ENCODE measurements around the gene GREM2. TPM values are rescaled to one million over a fixed set of nuclear protein-coding genes. Genes with fewer than 3 reads are reported as not detected.

The GREM2 gene
- total RNA-seq, 1 experiment from 2014 or later = 0.03 TPM

DNA sequence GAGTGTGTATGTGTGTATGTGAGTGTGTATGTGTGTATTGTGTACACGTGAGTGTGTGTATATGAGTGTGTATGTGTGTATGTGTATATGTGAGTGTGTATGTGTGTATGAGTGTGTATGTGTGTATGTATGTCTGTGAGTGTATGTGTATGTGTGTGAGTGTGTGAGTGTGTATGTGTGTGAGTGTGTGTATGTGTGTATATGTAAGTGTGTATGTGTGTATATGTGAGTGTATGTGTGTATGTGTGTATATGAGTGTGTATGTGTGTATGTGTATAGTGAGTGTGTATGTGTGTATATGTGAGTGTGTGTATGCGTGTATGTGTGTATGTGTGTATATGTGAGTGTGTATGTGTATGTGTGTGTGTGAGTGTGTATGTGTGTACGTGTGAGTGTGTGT lies 49.2 kb downstream of the GREM2 start:
- Histone ChIP-seq H3K9me3 (replicated peaks) (no peaks in the 10 kb centered on the region), H3K4me1 (replicated peaks) (no peaks in the 10 kb centered on the region), H3K4me3 (no peak overlapping the region), H3K27me3 (replicated peaks) (peaks cover 12% of the 10 kb centered on the region), H3K27ac (no peak overlapping the region), H3K36me3 (no peaks in the 10 kb centered on the region)
- DNase-seq (ENCODE audit: low read depth in 1 of 2, low spot score in 2 of 2) = no peak

DNA sequence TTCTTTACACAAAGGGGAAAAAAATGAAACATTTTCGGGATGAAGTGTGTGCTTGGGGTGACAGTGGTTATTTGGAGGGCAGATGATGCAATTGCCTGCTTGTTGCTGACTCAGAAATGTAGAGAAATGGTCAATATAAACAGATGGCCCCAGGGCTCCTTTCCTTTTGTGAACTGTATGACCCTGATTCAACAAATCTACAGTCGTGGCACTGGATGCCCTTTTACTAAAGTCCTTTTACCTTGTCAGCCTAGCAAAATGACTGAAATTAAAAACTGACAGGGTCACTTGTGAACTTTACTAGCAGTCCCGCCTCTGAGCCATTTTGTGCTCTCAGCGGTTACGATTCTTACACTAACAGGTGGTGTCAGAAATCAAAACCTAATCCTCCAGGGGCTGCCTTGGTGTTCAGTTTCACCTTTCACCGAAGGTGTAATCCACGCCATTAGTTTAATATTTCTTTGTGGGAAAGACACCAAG lies 49.8 kb downstream of the GREM2 start:
- H3K9me3 ChIP-seq (replicated peaks) = no peaks in the 10 kb centered on the region
- no peaks in the 10 kb centered on the region for H3K4me1 ChIP-seq (replicated peaks)
- no peaks in the 10 kb centered on the region for H3K36me3 ChIP-seq
- H3K27ac ChIP-seq = no peak overlapping the region
- no peak overlapping the region for H3K4me3 ChIP-seq
- H3K27me3 ChIP-seq (replicated peaks) = peaks cover 10% of the 10 kb centered on the region
- DNase-seq (ENCODE audit: low read depth in 1 of 2, low spot score in 2 of 2) = no peak

DNA sequence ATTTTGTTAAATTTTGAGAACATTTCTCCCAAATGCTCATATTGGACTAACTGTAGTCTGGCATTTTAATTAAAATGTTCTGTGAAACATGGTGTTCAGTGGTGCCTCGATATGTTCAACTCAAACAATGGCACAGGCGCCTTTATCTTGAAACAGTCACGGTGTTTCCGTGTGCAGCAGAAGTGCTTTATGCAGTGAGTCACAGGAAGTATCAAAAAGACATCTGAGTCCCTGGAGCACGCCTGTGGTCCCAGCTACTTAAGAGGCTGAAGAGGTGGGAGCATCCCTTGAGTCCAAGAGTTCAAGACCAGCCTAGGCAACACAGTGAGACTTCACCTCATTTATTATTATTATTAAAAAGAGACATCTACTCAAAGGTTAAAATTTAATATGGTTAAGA lies 52.2 kb downstream of the GREM2 start:
- H3K36me3 ChIP-seq = no peaks in the 10 kb centered on the region
- H3K4me1 ChIP-seq (replicated peaks) = no peaks in the 10 kb centered on the region
- peaks cover 4% of the 10 kb centered on the region; the same call in 1 of the 2 replicates for H3K27me3 ChIP-seq (replicated peaks)
- H3K9me3 ChIP-seq (replicated peaks) = no peaks in the 10 kb centered on the region
- no peak overlapping the region for H3K4me3 ChIP-seq
- H3K27ac ChIP-seq = no peak overlapping the region
- no peak for DNase-seq (ENCODE audit: low read depth in 1 of 2, low spot score in 2 of 2)

DNA sequence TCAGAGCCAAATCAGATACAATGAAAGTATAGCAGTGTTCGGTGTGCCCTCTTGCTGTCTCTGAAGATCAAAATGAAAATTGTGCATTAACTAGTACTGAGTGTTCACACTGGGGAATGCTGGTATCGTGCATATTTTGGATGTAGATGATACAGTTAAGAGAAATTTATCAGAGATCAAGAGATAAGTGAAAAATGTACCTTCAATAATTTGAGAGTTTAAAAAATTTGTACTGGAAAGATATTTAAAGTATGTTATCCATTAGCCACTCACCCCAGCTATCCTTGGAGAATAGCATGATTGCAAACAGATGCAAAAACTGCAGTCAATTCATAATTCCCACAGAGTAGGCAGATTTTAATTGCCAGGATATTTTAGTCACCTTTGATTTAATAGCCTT lies 56.4 kb downstream of the GREM2 start:
- no peak overlapping the region for H3K27ac ChIP-seq

DNA sequence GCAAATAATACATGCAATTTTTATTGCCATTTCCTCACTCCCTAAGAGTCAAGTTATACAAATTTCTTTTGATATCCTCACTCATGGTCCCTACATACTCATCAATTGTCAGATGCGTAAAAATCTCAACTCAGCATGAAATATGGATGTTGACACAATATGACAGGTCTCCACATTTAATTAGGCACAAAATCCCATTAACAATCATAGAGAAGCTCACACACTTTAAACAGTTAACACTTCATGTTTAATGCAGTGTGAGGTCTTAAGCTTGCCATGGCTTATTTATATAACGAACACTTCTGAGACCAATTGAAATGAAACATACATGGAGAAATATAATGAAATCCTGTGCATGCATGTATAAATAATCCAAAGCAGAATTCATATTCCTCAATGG lies 58.6 kb downstream of the GREM2 start:
- no peaks in the 10 kb centered on the region for H3K9me3 ChIP-seq (replicated peaks)
- no peaks in the 10 kb centered on the region for H3K36me3 ChIP-seq

More for the DNA sequence above, 56.4 kb downstream of the GREM2 start:
- Histone ChIP-seq H3K4me1 (replicated peaks) (no peaks in the 10 kb centered on the region), H3K27me3 (replicated peaks) (peaks cover 15% of the 10 kb centered on the region), H3K4me3 (no peak overlapping the region), H3K9me3 (replicated peaks) (no peaks in the 10 kb centered on the region), H3K36me3 (no peaks in the 10 kb centered on the region)
- DNase-seq (ENCODE audit: low read depth in 1 of 2, low spot score in 2 of 2) = no peak

GRCh38 chr1:240539769-240540414 lies 72.1 kb downstream of the GREM2 start:
- Histone ChIP-seq H3K36me3 (no peaks in the 10 kb centered on the region), H3K27ac (no peak overlapping the region), H3K4me3 (no peak overlapping the region), H3K9me3 (replicated peaks) (no peaks in the 10 kb centered on the region), H3K27me3 (replicated peaks) (peaks cover 28% of the 10 kb centered on the region), H3K4me1 (replicated peaks) (no peaks in the 10 kb centered on the region)
- DNase-seq (ENCODE audit: low read depth in 1 of 2, low spot score in 2 of 2) = no peak

More for the DNA sequence above, 58.6 kb downstream of the GREM2 start:
- H3K27ac ChIP-seq = no peak overlapping the region
- no peak for DNase-seq (ENCODE audit: low read depth in 1 of 2, low spot score in 2 of 2)
- H3K27me3 ChIP-seq (replicated peaks) = peaks cover 25% of the 10 kb centered on the region
- H3K4me1 ChIP-seq (replicated peaks) = no peaks in the 10 kb centered on the region
- no peak overlapping the region for H3K4me3 ChIP-seq

- Histone ChIP-seq H3K27ac (no peak overlapping the region), H3K36me3 (no peaks in the 10 kb centered on the region), H3K9me3 (replicated peaks) (no peaks in the 10 kb centered on the region), H3K27me3 (replicated peaks) (peaks cover 32% of the 10 kb centered on the region), H3K4me3 (no peak overlapping the region), H3K4me1 (replicated peaks) (no peaks in the 10 kb centered on the region)
- DNase-seq (ENCODE audit: low read depth in 1 of 2, low spot score in 2 of 2) = no peak
Measured at GRCh38 chr1:240538776-240539430, 73.1 kb downstream of the GREM2 start.

DNA sequence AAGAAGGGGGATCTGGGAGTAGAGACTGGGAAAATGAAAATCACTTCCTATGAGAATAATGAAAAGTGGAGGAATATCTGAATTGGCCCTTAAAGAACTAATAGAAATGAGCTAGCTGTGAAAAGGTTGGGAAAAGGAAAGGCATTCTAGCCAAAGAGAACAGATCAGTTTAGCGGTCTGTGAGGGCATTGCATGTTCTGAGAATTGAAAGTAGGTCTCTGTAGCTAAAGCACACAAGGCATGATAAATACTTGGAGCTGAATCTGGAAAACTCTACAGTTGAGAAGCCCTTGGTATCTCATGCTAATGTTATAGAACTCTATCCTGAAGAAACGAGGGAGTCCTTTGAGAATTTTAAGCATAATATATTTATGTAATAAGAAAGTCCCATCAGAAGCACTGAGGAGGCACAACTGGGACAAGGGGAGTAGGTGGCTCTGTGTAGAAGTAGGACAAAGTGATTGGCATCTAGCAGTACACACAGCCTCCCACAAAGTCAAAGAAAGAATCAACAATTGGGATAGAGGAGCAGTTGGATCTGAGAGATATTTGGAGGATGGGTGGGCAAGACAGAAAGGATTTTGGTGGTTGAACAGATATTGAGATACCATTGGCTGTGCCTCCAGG lies 78.7 kb downstream of the GREM2 start:
- Histone ChIP-seq H3K4me3 (no peak overlapping the region), H3K27me3 (replicated peaks) (peaks cover 70% of the 10 kb centered on the region), H3K27ac (no peak overlapping the region), H3K4me1 (replicated peaks) (no peaks in the 10 kb centered on the region), H3K36me3 (no peaks in the 10 kb centered on the region), H3K9me3 (replicated peaks) (no peaks in the 10 kb centered on the region)
- DNase-seq (ENCODE audit: low read depth in 1 of 2, low spot score in 2 of 2) = no peak

GRCh38 chr1:240528591-240528990 lies 83.4 kb downstream of the GREM2 start:
- H3K9me3 ChIP-seq (replicated peaks) = no peaks in the 10 kb centered on the region
- H3K27ac ChIP-seq = no peak overlapping the region
- no peak overlapping the region for H3K4me3 ChIP-seq
- H3K36me3 ChIP-seq = no peaks in the 10 kb centered on the region
- no peak for DNase-seq (ENCODE audit: low read depth in 1 of 2, low spot score in 2 of 2)
- peaks cover 62% of the 10 kb centered on the region for H3K27me3 ChIP-seq (replicated peaks)
- no peaks in the 10 kb centered on the region for H3K4me1 ChIP-seq (replicated peaks)

- Histone ChIP-seq H3K9me3 (replicated peaks) (no peaks in the 10 kb centered on the region), H3K27ac (no peak overlapping the region), H3K4me3 (no peak overlapping the region), H3K36me3 (no peaks in the 10 kb centered on the region), H3K27me3 (replicated peaks) (peaks cover 51% of the 10 kb centered on the region), H3K4me1 (replicated peaks) (no peaks in the 10 kb centered on the region)
- no peak for DNase-seq (ENCODE audit: low read depth in 1 of 2, low spot score in 2 of 2)
Measured at GRCh38 chr1:240527086-240527485, 84.9 kb downstream of the GREM2 start.

- H3K36me3 ChIP-seq = no peaks in the 10 kb centered on the region
- H3K27me3 ChIP-seq (replicated peaks) = peaks cover 49% of the 10 kb centered on the region
- no peaks in the 10 kb centered on the region for H3K4me1 ChIP-seq (replicated peaks)
- no peak overlapping the region for H3K4me3 ChIP-seq
- H3K27ac ChIP-seq = no peak overlapping the region
- no peak for DNase-seq (ENCODE audit: low read depth in 1 of 2, low spot score in 2 of 2)
- no peaks in the 10 kb centered on the region for H3K9me3 ChIP-seq (replicated peaks)
Measured at GRCh38 chr1:240526312-240526711, 85.6 kb downstream of the GREM2 start.

GRCh38 chr1:240524356-240525069 lies 87.4 kb downstream of the GREM2 start:
- no peaks in the 10 kb centered on the region for H3K9me3 ChIP-seq (replicated peaks)
- H3K4me3 ChIP-seq = no peak overlapping the region
- H3K27ac ChIP-seq = no peak overlapping the region
- DNase-seq (ENCODE audit: low read depth in 1 of 2, low spot score in 2 of 2) = no peak
- H3K27me3 ChIP-seq (replicated peaks) = peaks cover 31% of the 10 kb centered on the region
- H3K36me3 ChIP-seq = no peaks in the 10 kb centered on the region
- H3K4me1 ChIP-seq (replicated peaks) = no peaks in the 10 kb centered on the region

- H3K9me3 ChIP-seq (replicated peaks) = no peaks in the 10 kb centered on the region
- H3K4me3 ChIP-seq = no peak overlapping the region
Measured at GRCh38 chr1:240522122-240522822, 89.7 kb downstream of the GREM2 start.

More at GRCh38 chr1:240522122-240522822, 89.7 kb downstream of the GREM2 start:
- Histone ChIP-seq H3K4me1 (replicated peaks) (no peaks in the 10 kb centered on the region), H3K36me3 (no peaks in the 10 kb centered on the region), H3K27ac (no peak overlapping the region), H3K27me3 (replicated peaks) (peaks cover 27% of the 10 kb centered on the region)
- DNase-seq (ENCODE audit: low read depth in 1 of 2, low spot score in 2 of 2) = no peak
